K562 (cell line): ENCODE results near the gene QRICH1. TPM values are rescaled to one million over a fixed set of nuclear protein-coding genes. Genes with fewer than 3 reads are reported as not detected.

Experiments used
- ATAC-seq: fragments of 200-7000 bp; cut with Tn5 transposase; 3 replicates; pipeline ENCODE4 v1.9.1; 2020; ENCODE audit warnings: moderate library complexity
- BruUV-seq: library from RNA; stranded (reverse); fragments of 400-500 nt; replicated peaks from 2 replicates; lab custom pipeline; 2021; lab: Mats Ljungman, UMichigan
- CTCF ChIA-PET: fragments of 300-600 bp; formaldehyde crosslinking; extraction: SDS; loops from one replicate; lab custom pipeline; 2021; ENCODE audit warnings: low intra/inter-chr PET ratio; lab: Yijun Ruan, JAX
- POLR2A ChIA-PET: fragments of 300-600, 350-650 bp; sonication (Branson Sonifier 250); formaldehyde crosslinking; extraction: SDS; loops from one replicate; lab custom pipeline; 2021; ENCODE audit warnings: antibody characterized with exemption, inconsistent platforms; lab: Yijun Ruan, JAX
- DNase-seq, 4 experiments: peaks; one replicate each; pipeline versions ENCODE4 v3.0.0 to v3.0.0-alpha.2; 2011 to 2018; ENCODE audit warnings: low spot score in 3 of 4, mixed read lengths in 3 of 4; ENCODE audit errors: extremely low read depth in 1 of 4
- FAIRE-seq: peaks from 2 replicates; lab custom pipeline; 2011; peaks lifted over from hg19 to GRCh38; lab: Jason Lieb, UNC
- H2AFZ ChIP-seq: 2 replicates; pipeline ENCODE4 v1.6.0; 2011; ENCODE audit warnings: low read depth, low read length, control low read depth, inconsistent platforms
- H3K27ac ChIP-seq: fragments of 200-600 bp; 3 replicates; pipeline ENCODE4 v1.8.0; 2011; ENCODE audit warnings: low read depth, mild to moderate bottlenecking, control low read depth, inconsistent platforms, low read length, moderate library complexity, mixed read lengths; ENCODE audit errors: extremely low read depth
- H3K27me3 ChIP-seq, 2 experiments: fragments of 300-600 bp in 1 of 2; 2 replicates in 1 of 2; 3 replicates in 1 of 2; pipeline versions ENCODE4 v1.6.0 to v1.8.0; 2011; ENCODE audit warnings: inconsistent platforms in 2 of 2, low read length in 2 of 2, mild to moderate bottlenecking in 1 of 2, mixed read lengths in 1 of 2, moderate library complexity in 1 of 2; ENCODE audit not compliant: control insufficient read depth in 2 of 2, insufficient read depth in 2 of 2
- H3K36me3 ChIP-seq: fragments of 300-600 bp; 3 replicates; pipeline ENCODE4 v1.8.0; 2011; ENCODE audit warnings: mild to moderate bottlenecking, low read length, inconsistent platforms; ENCODE audit not compliant: control insufficient read depth, insufficient read depth
- H3K4me1 ChIP-seq, 2 experiments: fragments of 200-600 bp in 1 of 2; replicated peaks in 1 of 2; 2 replicates in 1 of 2; 3 replicates in 1 of 2; pipeline versions ENCODE4 v1.5.1 to v1.8.0; 2011; ENCODE audit warnings: inconsistent platforms in 2 of 2, low read length in 2 of 2, mild to moderate bottlenecking in 1 of 2, mixed read lengths in 1 of 2, moderate library complexity in 1 of 2; ENCODE audit not compliant: control insufficient read depth in 2 of 2, insufficient read depth in 2 of 2
- H3K4me2 ChIP-seq: 2 replicates; pipeline ENCODE4 v1.6.1; 2011; ENCODE audit warnings: low read length, control low read depth, inconsistent platforms, mixed read lengths; ENCODE audit not compliant: insufficient read depth
- H3K4me3 ChIP-seq: fragments of 200-600 bp; sonication (generic), shearing (Covaris generic); 2 replicates; pipeline ENCODE4 v1.5.1; 2016; ENCODE audit warnings: control low read depth, inconsistent platforms
- H3K79me2 ChIP-seq: fragments of 200-600 bp; 3 replicates; pipeline ENCODE4 v1.8.0; 2011; ENCODE audit warnings: low read length, inconsistent platforms; ENCODE audit not compliant: control insufficient read depth, insufficient read depth
- H3K9ac ChIP-seq, 2 experiments: 2 replicates each; pipeline versions ENCODE4 v1.6.0 to v1.6.1; 2011; ENCODE audit warnings: low read depth in 2 of 2, low read length in 2 of 2, control low read depth in 1 of 2, inconsistent platforms in 1 of 2, mild to moderate bottlenecking in 1 of 2, mixed read lengths in 1 of 2; ENCODE audit not compliant: insufficient read depth in 1 of 2
- H3K9me1 ChIP-seq: one replicate; pipeline ENCODE4 v1.6.0; 2011; ENCODE audit warnings: inconsistent platforms, mild to moderate bottlenecking, low read length, moderate library complexity; ENCODE audit not compliant: control insufficient read depth, insufficient read depth
- H3K9me3 ChIP-seq: replicated peaks from 2 replicates; pipeline ENCODE4 v1.5.1; 2011; ENCODE audit warnings: low read depth, low read length, inconsistent platforms; ENCODE audit not compliant: control insufficient read depth, insufficient read depth
- H4K20me1 ChIP-seq: replicated peaks from 2 replicates; pipeline ENCODE4 v1.6.1; 2011; ENCODE audit warnings: low read length, inconsistent platforms, mixed read lengths; ENCODE audit not compliant: control insufficient read depth, insufficient read depth
- C11orf30 ChIP-seq: fragments of 450-650 bp; IDR thresholded peaks from 2 replicates; pipeline ENCODE4 v1.6.1; 2016; ENCODE audit warnings: low read depth, mild to moderate bottlenecking
- KAT7 ChIP-seq: sonication (generic); formaldehyde crosslinking; IDR thresholded peaks from 2 replicates; pipeline ENCODE4 v1.8.0; 2022; ENCODE audit warnings: missing genetic modification reagents, mild to moderate bottlenecking, borderline replicate concordance
- MAFF ChIP-seq: IDR thresholded peaks from 2 replicates; pipeline ENCODE4 v1.6.1; 2012; ENCODE audit warnings: low read length, improper control_type of control experiment
- MAFG ChIP-seq: fragments of 450-650 bp; conservative IDR thresholded peaks from 2 replicates; pipeline ENCODE4 v1.6.1; 2016; ENCODE audit warnings: missing genetic modification characterization, missing compliant biosample characterization
- MAFK ChIP-seq: IDR thresholded peaks from 2 replicates; pipeline ENCODE4 v1.6.1; 2011; ENCODE audit warnings: low read length, improper control_type of control experiment
- PRPF4 ChIP-seq: fragments of 200-400 bp; formaldehyde crosslinking; IDR thresholded peaks from one replicate; pipeline ENCODE4 v1.6.1; 2017; ENCODE audit warnings: low read length, low read depth, mild to moderate bottlenecking; ENCODE audit not compliant: insufficient read depth, poor library complexity, severe bottlenecking
- RBM14 ChIP-seq: fragments of 200-400 bp; formaldehyde crosslinking; IDR thresholded peaks from 2 replicates; pipeline ENCODE4 v1.6.1; 2018; ENCODE audit warnings: low read depth, mild to moderate bottlenecking, low read length, moderate library complexity, borderline replicate concordance; ENCODE audit not compliant: insufficient read depth
- ZNF316 ChIP-seq: fragments of 450-650 bp; IDR thresholded peaks from 2 replicates; pipeline ENCODE4 v1.6.1; 2016
- ZNF408 ChIP-seq: fragments of 250-450 bp; sonication (Bioruptor Pico); IDR thresholded peaks from 2 replicates; pipeline ENCODE4 v1.4.0; 2020; ENCODE audit warnings: low read depth, mild to moderate bottlenecking, moderate library complexity
- WGBS: fragments of 100-300 bp; shearing (Covaris generic); methylation state at CpG from one replicate; pipeline ENCODE4 v1.1.6; 2016; ENCODE audit warnings: low coverage, mixed read lengths; ENCODE audit not compliant: insufficient coverage; ENCODE audit errors: missing lambda C conversion rate; 5-methylcytosine and 5-hydroxymethylcytosine counted together
- in situ Hi-C: fragments of 300-500 bp; cut with MboI; formaldehyde crosslinking; loops from 4 replicates; pipeline ENCODE4 v1.15.0; 2018; ENCODE audit warnings: inconsistent platforms, mixed read lengths
- intact Hi-C: fragments of 100-400 bp; cut with micrococcal nuclease; formaldehyde crosslinking; loops from 2 replicates; pipeline ENCODE4 v1.14.2; 2022
- polyA plus RNA-seq, 8 experiments: library from polyadenylated mRNA; depleted of rRNA in 4 of 8; stranded (reverse) in 5 of 8; unstranded in 3 of 8; fragments of >200 nt; fragmentation: Nextera tagmentation in 2 of 8; fragmentation: Illumina TruSeq in 1 of 8; extraction: Ambion mirVana in 2 of 8; extraction: Trizol in 1 of 8; gene quantifications; 2 replicates each; pipeline versions ENCODE4 v1.2.1 to v1.2.3, GENCODE V29; 2011 to 2014; ENCODE audit warnings: inconsistent platforms in 1 of 8, missing spikeins in 1 of 8
- total RNA-seq, 7 experiments: library from RNA; depleted of rRNA in 6 of 7; stranded (reverse); fragments of >200 nt in 6 of 7; fragmentation: Illumina TruSeq in 2 of 7; extraction: Trizol in 2 of 7; gene quantifications; 2 replicates each; pipeline versions ENCODE4 v1.2.1 to v1.2.3, GENCODE V29; 2011 to 2021; ENCODE audit warnings: low replicate concordance in 1 of 7
- TF ChIP-seq, protein P1 (sequence below): fragments of 250-450 bp; sonication (Bioruptor Pico); IDR thresholded peaks from 2 replicates; pipeline ENCODE4 v1.4.0; 2020

QRICH1 gene
- total and polyA plus RNA-seq, 9 of the 15 experiments (the other 6 are each of a cell fraction or from before 2014, with no cell fraction given): 20.1 to 99.2 (median 56.7) TPM

DNA sequence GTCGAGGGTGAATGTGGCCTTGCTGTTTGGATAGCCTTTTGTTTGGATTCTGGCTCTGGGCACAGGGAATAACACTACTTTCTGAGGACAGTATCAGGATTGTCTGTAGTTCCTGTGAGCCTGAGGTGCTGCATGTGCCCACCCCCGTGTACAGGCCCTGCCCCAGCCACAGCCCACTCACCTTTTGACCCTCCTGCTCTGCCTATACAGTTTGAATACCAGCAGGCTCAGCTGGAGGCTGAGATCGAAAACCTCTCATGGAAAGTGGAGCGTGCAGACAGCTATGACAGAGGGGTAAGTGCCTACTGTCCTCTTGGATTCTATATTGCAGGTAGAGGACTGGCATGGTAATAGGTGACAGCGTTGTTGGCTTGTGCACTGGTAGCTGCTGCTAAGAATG is 111.2 kb downstream of the QRICH1 start:
- ChIA-PET POLR2A (interaction anchor here (0.7 kb wide), 1 partner anchor 11 kb away, joined by 3 read pairs; no protein-coding TSS in a partner anchor), CTCF (no interaction called here)
- H3K27me3 ChIP-seq: no peaks in the 10 kb centered on the region
- no peak for DNase-seq
- no peak for TF ChIP-seq PRPF4
- TF ChIP-seq, all 486 proteins: peak for 0
- Histone ChIP-seq H3K9ac (no peak overlapping the region), H3K4me1 (no peaks in the 10 kb centered on the region), H3K9me3 (no peaks in the 10 kb centered on the region), H3K9me1 (no peaks in the 10 kb centered on the region), H3K79me2 (no peaks in the 10 kb centered on the region), H3K4me2 (no peak overlapping the region), H3K36me3 (peaks cover 67% of the 10 kb centered on the region; the same call in 2 of the 3 replicates), H3K4me3 (no peak overlapping the region), H4K20me1 (no peaks in the 10 kb centered on the region), H2AFZ (no peak overlapping the region), H3K27ac (no peak overlapping the region)
- intact Hi-C loops: no loop called here
- FAIRE-seq (no peak), ATAC-seq (no peak)
- no TSS peak for BruUV-seq
- in situ Hi-C loops: no loop called here
- 82% methylated on average over 5 of the region's 5 CpGs for WGBS

- ChIA-PET CTCF (no interaction called here), POLR2A (interaction anchor here (0.7 kb wide), 1 partner anchor 10 kb away, joined by 3 read pairs; no protein-coding TSS in a partner anchor)
- Histone ChIP-seq H3K9ac (no peak overlapping the region), H3K79me2 (no peaks in the 10 kb centered on the region), H3K9me1 (no peaks in the 10 kb centered on the region), H3K27ac (no peak overlapping the region), H3K4me3 (no peak overlapping the region), H3K36me3 (peaks cover 71% of the 10 kb centered on the region; the same call in 2 of the 3 replicates), H4K20me1 (no peaks in the 10 kb centered on the region), H3K9me3 (no peaks in the 10 kb centered on the region), H2AFZ (no peak overlapping the region), H3K27me3 (no peaks in the 10 kb centered on the region), H3K4me1 (no peaks in the 10 kb centered on the region), H3K4me2 (no peak overlapping the region)
- DNase-seq: no peak
- no peak for FAIRE-seq
- intact Hi-C loops: no loop called here
- TF ChIP-seq C11orf30: peak; percentile 70
- TF ChIP-seq ZNF408: no peak
- peak; percentile 69 for TF ChIP-seq MAFF
- no peak for TF ChIP-seq RBM14
- 0 out of 2 replicates have a peak, but pooled peaks have one; percentile 17 for TF ChIP-seq MAFG
- peak; percentile 78 for TF ChIP-seq ZNF316
- no peak for TF ChIP-seq KAT7 (CRISPR knock-in tag)
- TF ChIP-seq, protein P1, sequence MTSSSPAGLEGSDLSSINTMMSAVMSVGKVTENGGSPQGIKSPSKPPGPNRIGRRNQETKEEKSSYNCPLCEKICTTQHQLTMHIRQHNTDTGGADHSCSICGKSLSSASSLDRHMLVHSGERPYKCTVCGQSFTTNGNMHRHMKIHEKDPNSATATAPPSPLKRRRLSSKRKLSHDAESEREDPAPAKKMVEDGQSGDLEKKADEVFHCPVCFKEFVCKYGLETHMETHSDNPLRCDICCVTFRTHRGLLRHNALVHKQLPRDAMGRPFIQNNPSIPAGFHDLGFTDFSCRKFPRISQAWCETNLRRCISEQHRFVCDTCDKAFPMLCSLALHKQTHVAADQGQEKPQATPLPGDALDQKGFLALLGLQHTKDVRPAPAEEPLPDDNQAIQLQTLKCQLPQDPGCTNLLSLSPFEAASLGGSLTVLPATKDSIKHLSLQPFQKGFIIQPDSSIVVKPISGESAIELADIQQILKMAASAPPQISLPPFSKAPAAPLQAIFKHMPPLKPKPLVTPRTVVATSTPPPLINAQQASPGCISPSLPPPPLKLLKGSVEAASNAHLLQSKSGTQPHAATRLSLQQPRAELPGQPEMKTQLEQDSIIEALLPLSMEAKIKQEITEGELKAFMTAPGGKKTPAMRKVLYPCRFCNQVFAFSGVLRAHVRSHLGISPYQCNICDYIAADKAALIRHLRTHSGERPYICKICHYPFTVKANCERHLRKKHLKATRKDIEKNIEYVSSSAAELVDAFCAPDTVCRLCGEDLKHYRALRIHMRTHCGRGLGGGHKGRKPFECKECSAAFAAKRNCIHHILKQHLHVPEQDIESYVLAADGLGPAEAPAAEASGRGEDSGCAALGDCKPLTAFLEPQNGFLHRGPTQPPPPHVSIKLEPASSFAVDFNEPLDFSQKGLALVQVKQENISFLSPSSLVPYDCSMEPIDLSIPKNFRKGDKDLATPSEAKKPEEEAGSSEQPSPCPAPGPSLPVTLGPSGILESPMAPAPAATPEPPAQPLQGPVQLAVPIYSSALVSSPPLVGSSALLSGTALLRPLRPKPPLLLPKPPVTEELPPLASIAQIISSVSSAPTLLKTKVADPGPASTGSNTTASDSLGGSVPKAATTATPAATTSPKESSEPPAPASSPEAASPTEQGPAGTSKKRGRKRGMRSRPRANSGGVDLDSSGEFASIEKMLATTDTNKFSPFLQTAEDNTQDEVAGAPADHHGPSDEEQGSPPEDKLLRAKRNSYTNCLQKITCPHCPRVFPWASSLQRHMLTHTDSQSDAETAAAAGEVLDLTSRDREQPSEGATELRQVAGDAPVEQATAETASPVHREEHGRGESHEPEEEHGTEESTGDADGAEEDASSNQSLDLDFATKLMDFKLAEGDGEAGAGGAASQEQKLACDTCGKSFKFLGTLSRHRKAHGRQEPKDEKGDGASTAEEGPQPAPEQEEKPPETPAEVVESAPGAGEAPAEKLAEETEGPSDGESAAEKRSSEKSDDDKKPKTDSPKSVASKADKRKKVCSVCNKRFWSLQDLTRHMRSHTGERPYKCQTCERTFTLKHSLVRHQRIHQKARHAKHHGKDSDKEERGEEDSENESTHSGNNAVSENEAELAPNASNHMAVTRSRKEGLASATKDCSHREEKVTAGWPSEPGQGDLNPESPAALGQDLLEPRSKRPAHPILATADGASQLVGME (CRISPR knock-in tag): no peak
- peak; percentile 72 for TF ChIP-seq MAFK
- no TSS peak for BruUV-seq
- ATAC-seq: no peak
- in situ Hi-C loops: no loop called here
Observed at GRCh38 chr3:48982016-48982415, 111.9 kb downstream of the QRICH1 start.
